Ovary (tissue), 3 donors: ENCODE measurements around the gene AFG3L2.

Source experiments
- CTCF ChIP-seq, 3 donors: fragments of 450-650 bp in 2 of 3; fragments of 200-600 bp in 1 of 3; IDR thresholded peaks; one replicate each; pipeline versions ENCODE4 v1.5.1 to v1.8.0; 2016 to 2022; ENCODE audit warnings: antibody characterized with exemption in 3 of 3, mild to moderate bottlenecking in 1 of 3
- POLR2A ChIP-seq: fragments of 450-650 bp; IDR thresholded peaks from one replicate; pipeline ENCODE4 v1.6.1; 2017; ENCODE audit warnings: antibody characterized with exemption, mild to moderate bottlenecking, moderate library complexity
- donor health status: DM: no; HTN: no; CAD: no.

- no peak for TF ChIP-seq POLR2A
- TF ChIP-seq CTCF (IDR thresholded peaks at IDR 0.05), result no peak
Observed at GRCh38 chr18:12299862-12300261, 77.2 kb downstream of the AFG3L2 start.
